Hindlimb muscle (tissue), 1 donor: Measurements from ENCODE around the gene RBM44. TPM values are rescaled to one million over a fixed set of nuclear protein-coding genes. Genes with fewer than 3 reads are reported as not detected.

ENCODE experiments used
- DNase-seq: peaks from one replicate; pipeline ENCODE4 v3.0.0-alpha.2; 2013
- polyA plus RNA-seq: library from polyadenylated mRNA; unstranded; fragments of 120-200 nt; gene quantifications from one replicate; pipeline ENCODE4 v1.2.1, GENCODE V29; 2013; ENCODE audit not compliant: insufficient read length

RBM44 gene
- polyA plus RNA-seq, 1 donor = 0.93 TPM

- no peak for DNase-seq
These were observed 91.2 kb downstream of the RBM44 start for GRCh38 chr2:237889811-237890210.

Other genes starting within 250 kb of the RBM44 start
- gene PRLH, start 232.2 kb upstream of the RBM44 start, polyA plus RNA-seq = not detected
- gene RAB17, start 208.0 kb upstream of the RBM44 start, polyA plus RNA-seq = 1.6 TPM
- gene LRRFIP1, start 171.2 kb upstream of the RBM44 start, polyA plus RNA-seq = 184 TPM
- gene RAMP1, start 60.8 kb downstream of the RBM44 start, polyA plus RNA-seq = 55.1 TPM
- 40.9 TPM for gene UBE2F, start 168.2 kb downstream of the RBM44 start, polyA plus RNA-seq